ENCODE results near the gene KRTAP9-9.

The KRTAP9-9 gene

DNA sequence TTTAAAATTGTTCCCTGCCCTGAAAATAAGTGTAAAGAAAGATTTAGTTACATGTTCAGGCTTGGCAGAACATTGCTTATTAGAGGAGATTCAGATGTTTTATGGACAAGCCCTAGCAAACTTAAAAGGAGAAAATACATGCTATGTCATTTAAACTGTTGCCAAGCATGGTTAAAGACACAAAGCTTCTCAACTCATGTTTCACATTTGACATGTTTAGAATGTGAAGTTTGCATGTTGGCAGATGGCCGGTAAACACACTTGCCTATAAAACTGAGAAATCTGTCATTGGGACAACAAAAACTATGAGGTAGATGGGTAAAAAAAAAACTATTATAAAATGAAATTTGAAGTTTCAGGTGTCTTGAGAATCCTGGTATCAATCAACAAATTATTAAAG is 41.7 kb downstream of the KRTAP9-9 start:
- no peak for DNase-seq (ENCODE audit: low read depth in 2 of 2)
- TF ChIP-seq, protein P1, sequence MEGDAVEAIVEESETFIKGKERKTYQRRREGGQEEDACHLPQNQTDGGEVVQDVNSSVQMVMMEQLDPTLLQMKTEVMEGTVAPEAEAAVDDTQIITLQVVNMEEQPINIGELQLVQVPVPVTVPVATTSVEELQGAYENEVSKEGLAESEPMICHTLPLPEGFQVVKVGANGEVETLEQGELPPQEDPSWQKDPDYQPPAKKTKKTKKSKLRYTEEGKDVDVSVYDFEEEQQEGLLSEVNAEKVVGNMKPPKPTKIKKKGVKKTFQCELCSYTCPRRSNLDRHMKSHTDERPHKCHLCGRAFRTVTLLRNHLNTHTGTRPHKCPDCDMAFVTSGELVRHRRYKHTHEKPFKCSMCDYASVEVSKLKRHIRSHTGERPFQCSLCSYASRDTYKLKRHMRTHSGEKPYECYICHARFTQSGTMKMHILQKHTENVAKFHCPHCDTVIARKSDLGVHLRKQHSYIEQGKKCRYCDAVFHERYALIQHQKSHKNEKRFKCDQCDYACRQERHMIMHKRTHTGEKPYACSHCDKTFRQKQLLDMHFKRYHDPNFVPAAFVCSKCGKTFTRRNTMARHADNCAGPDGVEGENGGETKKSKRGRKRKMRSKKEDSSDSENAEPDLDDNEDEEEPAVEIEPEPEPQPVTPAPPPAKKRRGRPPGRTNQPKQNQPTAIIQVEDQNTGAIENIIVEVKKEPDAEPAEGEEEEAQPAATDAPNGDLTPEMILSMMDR (IDR thresholded peaks at IDR 0.05; ENCODE audit: low read depth, low read length): no peak
- no peak overlapping the region for H3K4me3 ChIP-seq (replicated peaks in 1 of 2; ENCODE audit: low read depth in 2 of 2, low read length in 2 of 2)

DNA sequence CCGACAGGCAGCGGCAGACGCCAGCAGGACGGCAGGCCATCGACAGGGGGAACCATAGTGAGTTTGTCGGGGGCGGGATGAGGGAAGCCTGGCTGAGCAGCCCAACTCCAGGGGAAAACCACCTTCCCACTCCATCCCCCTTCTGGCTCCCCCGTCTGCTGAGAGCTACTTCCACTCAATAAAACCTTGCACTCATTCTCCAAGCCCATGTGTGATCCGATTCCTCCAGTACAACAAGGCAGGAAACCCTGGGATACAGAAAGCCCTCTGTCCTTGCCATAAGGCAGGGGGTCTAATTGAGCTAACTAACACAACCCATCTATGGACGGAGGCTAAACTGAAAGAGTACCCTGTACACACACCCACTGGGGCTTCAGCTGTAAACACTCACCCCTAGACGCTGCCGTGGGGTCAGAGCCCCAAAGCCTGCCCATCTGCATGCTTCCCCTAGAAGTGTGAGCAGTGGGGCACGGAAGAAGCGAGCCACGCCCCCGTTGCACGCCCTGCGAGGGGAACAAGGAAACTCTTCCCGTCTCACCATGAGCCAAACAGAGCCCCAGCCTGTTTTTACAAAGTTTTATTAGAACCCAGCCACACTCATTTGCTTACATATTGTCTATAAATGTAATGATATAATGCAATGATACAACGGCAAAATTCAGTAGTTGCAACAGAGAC is 43.4 kb downstream of the KRTAP9-9 start:
- TF ChIP-seq, protein P1 (IDR thresholded peaks at IDR 0.05; ENCODE audit: low read depth, low read length): no peak
- DNase-seq (ENCODE audit: low read depth in 2 of 2): no peak

DNA sequence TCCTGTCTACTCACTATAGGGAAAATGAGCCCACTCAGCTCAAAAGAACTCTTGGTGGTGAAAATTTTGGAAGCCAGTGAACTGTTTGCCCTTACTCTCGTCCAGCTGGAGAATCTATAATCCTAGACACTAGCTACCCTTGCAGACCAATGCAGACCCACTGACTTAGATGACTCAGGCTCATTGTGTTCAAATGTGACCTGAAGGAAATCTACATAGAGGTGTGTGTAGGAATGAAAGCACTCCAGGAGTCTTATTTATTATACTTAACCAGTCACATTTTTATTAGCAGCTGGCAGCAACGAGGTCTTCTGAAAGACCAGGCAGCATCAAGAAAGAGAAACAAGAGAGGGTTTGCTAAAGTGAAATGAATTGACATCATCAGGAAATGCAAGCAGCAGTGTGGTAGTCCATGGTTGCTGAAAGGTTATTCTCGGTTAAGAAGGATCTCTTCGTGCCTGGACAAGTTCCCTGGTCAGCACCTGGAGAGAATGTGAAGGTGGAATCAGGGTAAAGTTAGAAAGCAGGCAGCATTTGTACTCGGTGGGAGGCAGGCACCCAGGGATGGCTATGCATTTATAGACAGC is 46.1 kb downstream of the KRTAP9-9 start:
- H3K4me3 ChIP-seq (replicated peaks in 1 of 2; ENCODE audit: low read depth in 2 of 2, low read length in 2 of 2): no peak overlapping the region
- DNase-seq (ENCODE audit: low read depth in 2 of 2): no peak
- TF ChIP-seq, protein P1 (IDR thresholded peaks at IDR 0.05; ENCODE audit: low read depth, low read length): no peak

More for the DNA sequence above, 43.4 kb downstream of the KRTAP9-9 start:
- H3K4me3 ChIP-seq (replicated peaks in 1 of 2; ENCODE audit: low read depth in 2 of 2, low read length in 2 of 2): no peak overlapping the region

DNA sequence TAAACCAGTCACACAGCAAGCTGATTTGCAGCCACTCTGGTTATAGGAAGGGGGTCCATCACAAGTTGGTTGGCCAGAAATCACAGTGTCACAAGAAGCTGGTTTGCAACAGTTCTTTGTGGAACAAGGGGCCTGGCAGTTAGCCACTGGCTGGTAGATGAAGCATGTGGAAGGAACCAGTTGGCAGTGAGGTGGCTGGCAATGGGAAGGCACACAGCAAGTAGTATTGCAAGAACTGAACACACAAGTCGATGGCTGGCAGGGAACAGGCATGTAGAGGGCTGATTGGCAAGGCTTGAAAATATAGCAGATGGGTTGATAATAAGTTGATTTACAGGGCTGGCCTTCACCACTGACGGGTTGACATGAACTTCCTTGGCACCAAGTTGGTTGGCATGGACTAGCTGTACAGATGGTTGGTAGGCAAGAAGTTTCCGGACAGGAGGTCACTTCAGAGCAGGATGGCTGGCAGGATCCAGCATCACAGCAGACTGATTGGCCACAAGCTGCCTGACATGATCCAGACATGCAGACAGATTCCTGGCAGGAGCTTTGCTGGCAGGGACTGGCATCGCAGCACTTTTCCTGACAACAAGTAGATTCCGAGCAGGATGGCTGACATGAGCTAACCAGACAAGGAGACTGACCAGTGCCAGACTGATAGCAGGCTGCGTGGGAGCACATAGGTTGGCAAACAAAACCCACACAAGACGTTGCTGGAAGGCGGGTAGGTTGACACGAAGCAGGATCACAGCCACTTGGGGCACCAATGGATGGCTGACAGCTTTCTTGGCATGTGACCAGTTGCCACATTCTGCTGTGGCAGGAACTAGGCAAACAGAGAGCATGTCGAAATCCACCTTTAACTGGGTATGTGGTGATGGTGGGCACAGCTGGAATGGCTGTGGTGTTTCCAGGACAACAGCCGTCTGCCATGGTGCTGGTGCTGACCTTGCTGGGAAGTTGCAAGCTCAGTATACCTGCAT is 47.0 kb downstream of the KRTAP9-9 start, which contains the start of gene KRTAP29-1:
KRTAP29-1 (minus strand) TSS at position 936 of the 986 bp plus-strand sequence; CDS start at position 936, 0 bp downstream.
- TF ChIP-seq, protein P1 (IDR thresholded peaks at IDR 0.05; ENCODE audit: low read depth, low read length): no peak
- H3K4me3 ChIP-seq (replicated peaks in 1 of 2; ENCODE audit: low read depth in 2 of 2, low read length in 2 of 2): no peak within 1 kb of the TSS
- no peak for DNase-seq (ENCODE audit: low read depth in 2 of 2)

DNA sequence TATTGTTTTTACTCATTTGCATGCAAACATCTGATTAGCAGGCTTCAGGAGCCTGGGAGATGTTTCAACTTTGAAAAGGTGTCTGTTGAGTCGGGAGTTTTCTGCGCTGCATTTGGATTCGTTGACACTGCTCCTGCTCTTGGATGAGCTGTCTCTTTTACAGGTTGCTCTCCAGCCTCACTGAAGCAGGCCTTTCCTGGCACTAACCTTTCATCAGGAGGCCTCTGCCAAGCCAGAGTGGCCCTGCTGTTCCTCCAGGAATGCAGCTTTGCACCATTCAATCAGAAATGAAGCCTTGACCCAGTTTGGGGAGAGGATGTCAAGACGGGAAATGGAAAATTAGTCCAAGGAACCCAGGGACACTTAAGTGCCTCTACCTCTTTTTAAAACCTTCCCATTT is 47.8 kb downstream of the KRTAP9-9 start:
- no peak overlapping the region for H3K4me3 ChIP-seq (replicated peaks in 1 of 2; ENCODE audit: low read depth in 2 of 2, low read length in 2 of 2)
- no peak for DNase-seq (ENCODE audit: low read depth in 2 of 2)
- TF ChIP-seq, protein P1 (IDR thresholded peaks at IDR 0.05; ENCODE audit: low read depth, low read length): no peak

DNA sequence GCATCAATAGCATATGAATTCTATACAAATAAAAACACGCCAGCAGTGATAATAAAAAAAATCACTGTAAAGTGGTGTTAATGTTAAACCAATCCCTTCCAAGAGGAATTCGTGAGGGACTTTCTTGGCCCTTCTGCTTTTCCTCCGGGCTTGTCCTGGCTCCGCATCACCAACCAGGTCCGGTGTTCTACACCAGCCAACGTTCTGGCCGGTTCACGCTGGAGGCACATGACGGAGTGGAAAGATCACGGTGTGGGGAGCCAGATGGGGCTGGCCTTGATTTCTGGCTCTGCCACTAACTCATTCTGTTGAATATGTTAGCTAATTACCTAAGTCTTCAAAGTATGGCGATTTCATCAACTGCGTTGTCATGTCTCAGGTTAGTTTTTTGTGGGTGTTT is 48.9 kb downstream of the KRTAP9-9 start:
- no peak for DNase-seq (ENCODE audit: low read depth in 2 of 2)
- H3K4me3 ChIP-seq (replicated peaks in 1 of 2; ENCODE audit: low read depth in 2 of 2, low read length in 2 of 2): no peak overlapping the region
- TF ChIP-seq, protein P1 (IDR thresholded peaks at IDR 0.05; ENCODE audit: low read depth, low read length): no peak

Measured in cardiac fibroblast (primary cell).